Cerebellar cortex (tissue), 1 donor: Measurements from ENCODE around the gene SULT1A3.
"Not testable (repeated sequence)": the region's sequence is repeated elsewhere in the genome, so short reads cannot be mapped to it uniquely, and the experiment has no call there.

Experiments
- DNase-seq: peaks from one replicate; pipeline ENCODE4 v3.0.0-alpha.2; 2015; ENCODE audit warnings: low spot score

The SULT1A3 gene

GRCh38 chr16:30199049-30199448 is at the start of gene SULT1A3:
Gene SULT1A3, plus strand, starts transcription at chr16:30199255. Its CDS starts 1,474 bp downstream, at chr16:30200729.
- not testable (repeated sequence) for DNase-seq

DNA sequence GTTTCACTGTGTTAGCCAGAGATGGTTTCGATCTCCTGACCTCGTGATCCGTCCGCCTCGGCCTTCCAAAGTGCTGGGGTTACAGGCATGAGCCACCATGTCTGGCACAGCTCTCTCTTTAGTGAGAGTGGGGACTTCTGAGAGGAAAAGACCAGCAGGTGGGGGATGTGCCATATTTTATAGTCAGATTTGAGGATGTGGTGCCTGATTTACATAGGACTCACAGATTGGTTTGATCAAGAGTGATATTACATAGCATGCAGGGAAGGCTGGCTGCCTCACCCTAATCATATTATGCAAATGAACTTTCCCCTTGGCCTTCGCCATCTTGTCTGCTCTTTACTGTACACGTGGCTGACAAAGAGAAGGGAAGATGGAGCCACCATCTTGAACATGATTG is 48.0 kb upstream of the SULT1A3 start:
- DNase-seq, result no peak

- no peak for DNase-seq
These were observed 46.5 kb upstream of the SULT1A3 start for GRCh38 chr16:30152517-30152916.

DNA sequence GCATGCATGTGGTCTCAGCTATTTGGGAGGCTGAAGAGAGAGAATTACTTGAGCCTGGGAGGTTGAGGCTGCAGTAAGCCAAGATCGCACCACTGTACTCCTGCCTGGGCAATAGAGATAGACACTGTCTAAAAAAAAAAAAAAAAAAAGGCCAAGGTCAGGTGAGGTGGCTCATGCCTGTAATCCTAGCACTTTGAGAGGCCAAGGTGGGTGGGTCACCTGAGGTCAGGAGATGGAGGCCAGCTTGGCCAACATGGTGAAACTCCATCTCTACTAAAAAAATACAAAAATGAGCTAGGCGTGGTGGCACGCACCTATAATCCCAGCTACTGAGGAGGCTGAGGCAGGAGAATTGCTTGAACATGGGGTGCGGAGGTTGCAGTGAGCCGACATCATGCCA is 43.9 kb upstream of the SULT1A3 start:
- DNase-seq, result no peak

DNA sequence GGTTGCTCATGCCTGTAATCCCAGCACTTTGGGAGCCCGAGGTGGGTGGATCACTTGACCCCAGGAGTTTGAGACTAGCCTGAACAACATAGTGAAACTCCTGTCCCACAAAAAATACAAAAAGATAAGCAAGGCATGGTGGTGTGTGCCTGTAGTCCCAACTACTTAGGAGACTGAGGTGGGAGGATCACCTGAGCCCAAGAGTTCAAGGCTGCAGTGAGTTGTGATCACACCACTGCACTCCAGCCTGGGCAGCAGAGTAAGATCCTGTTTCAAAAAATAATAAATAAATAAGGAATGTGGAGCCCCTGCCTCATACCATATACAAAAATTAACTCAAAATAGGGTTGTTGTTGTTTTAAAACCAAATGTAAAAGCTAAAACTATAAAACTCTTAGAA is 41.8 kb upstream of the SULT1A3 start:
- no peak for DNase-seq

DNA sequence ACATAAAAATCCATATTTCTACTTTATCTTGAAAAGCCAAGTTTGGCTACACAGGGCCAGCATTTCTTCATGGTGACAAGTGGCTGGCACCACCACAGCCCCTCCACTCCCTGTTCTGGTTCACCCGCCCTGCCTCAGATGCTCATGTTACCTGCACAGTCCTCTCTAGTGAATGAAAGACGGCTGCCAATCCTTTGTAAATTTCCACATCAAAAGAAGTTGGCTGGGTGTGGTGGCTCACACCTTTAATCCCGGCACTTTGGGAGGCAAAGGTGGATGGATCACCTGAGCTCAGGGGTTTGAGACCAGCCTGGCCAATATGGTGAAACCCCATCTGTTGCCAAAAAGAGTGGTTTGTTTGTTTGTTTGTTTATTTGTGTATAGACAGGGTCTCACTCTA is 35.5 kb upstream of the SULT1A3 start:
- DNase-seq, result no peak

DNA sequence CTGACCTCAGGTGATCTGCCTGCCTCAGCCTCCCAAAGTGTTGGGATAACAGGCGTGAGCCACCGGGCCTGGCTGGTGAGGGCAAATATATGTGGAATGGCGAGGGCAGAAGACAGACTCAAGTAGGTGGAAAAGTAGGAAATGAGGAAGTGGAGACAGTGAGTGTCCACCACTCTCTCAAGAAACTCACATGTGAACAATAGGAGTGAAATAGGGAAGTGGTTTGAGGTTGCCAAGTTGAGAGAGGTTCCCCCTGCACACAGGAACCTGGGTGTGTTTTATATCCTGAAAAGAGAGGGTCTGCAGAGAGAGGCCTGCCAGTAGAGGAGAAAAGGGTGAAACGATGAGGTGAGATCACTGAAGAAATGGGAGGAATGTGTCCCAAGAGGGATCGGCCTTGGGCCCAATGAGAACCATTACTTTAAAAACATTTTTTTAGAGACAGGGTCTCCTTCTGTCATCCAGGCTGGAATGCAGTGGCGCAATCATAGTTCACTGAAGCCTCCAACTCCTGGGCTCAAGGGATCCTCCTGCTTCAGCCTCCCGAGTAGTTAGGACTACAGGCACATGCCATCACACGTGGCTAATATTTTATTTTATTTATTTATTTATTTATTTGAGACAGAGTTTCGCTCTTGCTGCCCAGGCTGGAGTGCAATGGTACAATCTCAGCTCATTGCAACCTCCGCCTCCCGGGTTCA is 32.7 kb upstream of the SULT1A3 start:
- DNase-seq, result no peak

DNA sequence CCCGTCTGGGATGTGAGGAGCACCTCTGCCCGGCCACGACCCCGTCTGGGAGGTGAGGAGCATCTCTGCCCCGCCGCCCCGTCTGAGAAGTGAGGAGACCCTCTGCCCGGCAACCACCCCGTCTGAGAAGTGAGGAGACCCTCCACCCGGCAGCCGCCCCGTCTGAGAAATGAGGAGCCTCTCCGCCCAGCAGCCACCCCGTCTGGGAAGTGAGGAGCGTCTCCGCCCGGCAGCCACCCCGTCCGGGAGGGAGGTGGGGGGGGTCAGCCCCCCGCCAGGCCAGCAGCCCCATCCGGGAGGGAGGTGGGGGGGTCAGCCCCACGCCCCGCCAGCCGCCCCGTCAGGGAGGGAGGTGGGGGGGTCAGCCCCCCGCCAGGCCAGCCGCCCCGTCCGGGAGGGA is 30.3 kb upstream of the SULT1A3 start:
- not testable (repeated sequence) for DNase-seq

GRCh38 chr16:30169416-30169815 is 29.6 kb upstream of the SULT1A3 start:
- DNase-seq, result not testable (repeated sequence)

DNA sequence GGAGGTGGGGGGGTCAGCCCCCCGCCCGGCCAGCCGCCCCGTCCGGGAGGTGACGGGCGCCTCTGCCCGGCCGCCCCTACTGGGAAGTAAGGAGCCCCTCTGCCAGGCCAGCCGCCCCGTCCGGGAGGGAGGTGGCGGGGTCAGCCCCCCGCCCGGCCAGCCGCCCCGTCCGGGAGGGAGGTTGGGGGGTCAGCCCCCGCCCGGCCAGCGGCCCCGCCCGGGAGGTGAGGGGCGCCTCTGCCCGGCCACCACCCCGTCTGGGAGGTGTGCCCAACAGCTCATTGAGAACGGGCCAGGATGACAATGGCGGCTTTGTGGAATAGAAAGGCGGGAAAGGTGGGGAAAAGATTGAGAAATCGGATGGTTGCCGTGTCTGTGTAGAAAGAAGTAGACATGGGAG is 28.9 kb upstream of the SULT1A3 start:
- DNase-seq, result not testable (repeated sequence)

DNA sequence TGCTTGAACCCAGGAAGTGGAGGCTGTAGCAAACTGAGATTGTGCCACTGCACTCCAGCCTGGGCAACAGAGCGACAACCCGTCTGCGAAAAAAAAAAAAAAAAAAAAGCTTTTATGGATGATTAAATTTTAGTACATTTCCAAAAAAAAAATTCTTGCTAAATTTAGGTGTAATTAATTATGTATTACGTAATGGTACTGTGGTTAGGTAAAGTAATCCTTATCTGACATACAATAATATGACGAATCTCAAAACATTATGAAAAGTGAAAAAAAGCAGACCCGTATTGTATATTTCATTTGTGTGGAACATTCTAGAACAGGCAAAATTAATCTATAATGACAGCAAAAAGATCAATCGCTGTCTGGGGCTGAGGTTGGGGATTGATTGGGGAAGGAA is 26.0 kb upstream of the SULT1A3 start:
- no peak for DNase-seq

- DNase-seq, result not testable (repeated sequence)
These were observed 22.2 kb upstream of the SULT1A3 start for GRCh38 chr16:30176876-30177275.

GRCh38 chr16:30179195-30179594 is 19.9 kb upstream of the SULT1A3 start:
- DNase-seq, result no peak

DNA sequence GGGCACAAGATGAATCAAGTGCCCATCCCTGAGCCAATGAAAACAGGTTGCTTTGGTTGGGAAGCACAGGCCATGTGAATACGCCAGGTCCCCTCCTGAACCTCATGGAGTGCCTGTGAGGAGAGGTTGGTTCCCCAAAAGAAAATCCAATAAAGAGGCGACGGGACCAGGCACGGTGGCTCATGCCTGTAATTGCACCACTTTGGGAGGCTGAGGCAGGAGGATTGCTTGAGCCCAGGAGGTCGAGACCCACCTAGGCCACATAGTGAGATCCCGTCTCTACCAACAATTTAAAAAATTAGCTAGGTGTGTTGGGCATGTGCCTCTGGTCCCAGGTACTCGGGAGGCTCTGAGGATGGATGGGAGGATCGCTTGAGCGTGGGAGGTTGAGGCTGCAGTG is 19.1 kb upstream of the SULT1A3 start:
- no peak for DNase-seq

DNA sequence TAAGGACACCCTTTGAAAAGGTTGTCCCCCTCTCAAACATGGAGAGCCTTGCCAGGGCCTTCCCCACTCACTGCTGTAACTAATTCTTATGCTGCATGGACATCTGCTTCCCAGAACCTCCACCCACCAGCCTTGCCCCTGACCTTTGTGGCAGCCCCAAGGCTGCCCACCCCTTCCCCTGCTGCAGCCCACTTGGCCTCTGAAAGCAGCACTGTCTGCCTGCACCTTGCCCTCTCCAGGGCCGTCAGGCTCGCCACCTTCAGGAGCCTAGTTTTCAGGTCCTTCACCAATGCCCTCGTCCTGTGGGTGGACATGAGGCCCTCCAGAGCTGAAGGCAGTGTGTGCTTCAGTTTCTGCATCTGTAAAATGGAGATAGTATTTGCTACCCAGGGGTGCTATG is 18.3 kb upstream of the SULT1A3 start:
- no peak for DNase-seq

DNA sequence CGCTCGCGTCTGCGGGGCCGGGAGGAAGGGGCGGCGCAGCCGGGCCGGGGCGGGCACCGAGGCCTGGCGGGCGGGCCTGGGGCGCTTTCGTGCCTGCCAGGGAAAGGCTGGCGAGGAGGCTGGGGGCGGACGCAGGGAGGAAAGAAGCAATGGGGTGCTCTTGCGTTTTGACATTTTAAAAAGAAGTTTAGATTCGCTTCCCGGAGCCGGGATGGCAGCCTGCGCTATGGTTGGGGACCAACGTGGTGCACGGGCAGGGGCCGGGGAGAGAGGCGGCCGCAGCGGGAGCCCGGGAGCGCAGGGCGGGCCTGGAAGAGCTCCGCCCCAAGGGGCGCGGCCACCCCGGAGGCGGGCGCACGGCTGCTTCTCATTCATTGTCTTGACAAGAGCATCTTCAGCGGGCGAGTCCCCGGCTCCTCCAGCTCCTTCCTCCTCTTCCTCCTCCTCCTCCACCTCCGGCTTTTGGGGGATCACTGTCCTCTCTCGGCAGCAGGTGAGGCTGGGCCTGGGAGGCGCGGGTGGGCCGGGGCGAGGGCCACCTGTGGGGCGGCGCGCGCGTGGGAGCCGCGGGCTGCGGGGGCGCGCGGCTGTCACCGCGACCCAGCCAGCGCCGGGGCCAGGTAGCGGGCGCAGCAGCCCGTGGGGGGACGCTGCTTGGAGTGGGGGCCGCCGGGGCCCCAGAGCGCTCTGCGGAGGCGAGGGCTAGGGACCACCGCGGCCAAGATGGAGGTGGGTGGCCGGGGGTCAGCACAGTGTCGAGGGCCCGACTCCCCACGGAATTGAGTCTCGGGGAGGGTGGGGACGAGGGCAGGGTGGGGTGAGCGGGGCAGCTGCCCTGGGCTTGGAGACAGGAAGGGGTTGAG is 15.6 kb upstream of the SULT1A3 start, which contains the start of gene CORO1A:
Gene CORO1A (plus strand): TSS at position 370 of the 863 bp plus-strand sequence. CDS start 1,608 bp downstream, outside the sequence.
- peak; percentile 91 for DNase-seq

GRCh38 chr16:30184096-30184890 is 14.8 kb upstream of the SULT1A3 start:
- DNase-seq, result peak; percentile 49

DNA sequence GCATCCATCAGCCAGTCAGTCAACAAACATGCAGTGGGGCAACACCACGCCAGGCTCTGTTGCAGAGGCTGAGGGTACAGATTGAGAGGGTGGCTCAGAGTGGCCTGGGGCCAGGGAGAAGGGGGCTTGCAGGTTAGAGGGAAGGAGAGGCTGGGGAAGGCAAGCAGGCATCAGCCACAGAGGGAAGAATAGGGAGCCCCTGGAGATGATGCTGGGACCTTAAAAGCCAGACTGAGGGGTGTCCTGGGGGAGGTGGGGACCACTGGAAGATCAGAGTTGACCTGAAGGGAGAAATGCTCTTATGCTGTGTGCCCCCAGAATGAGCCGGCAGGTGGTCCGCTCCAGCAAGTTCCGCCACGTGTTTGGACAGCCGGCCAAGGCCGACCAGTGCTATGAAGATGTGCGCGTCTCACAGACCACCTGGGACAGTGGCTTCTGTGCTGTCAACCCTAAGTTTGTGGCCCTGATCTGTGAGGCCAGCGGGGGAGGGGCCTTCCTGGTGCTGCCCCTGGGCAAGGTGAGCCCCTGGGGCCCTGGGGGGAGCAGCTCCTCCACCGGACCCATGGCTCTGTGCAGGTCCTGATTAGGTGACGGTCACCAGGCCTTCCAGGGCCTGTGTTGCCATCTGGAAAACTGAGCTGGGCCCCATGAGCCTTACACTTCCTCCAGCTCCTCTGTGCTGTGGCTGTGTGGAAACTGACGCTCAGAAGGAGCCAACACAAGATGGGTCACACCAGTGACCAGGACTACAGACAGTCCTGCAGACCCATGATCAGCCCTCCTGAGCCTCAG is 14.0 kb upstream of the SULT1A3 start:
- peak; percentile 16 for DNase-seq

GRCh38 chr16:30185683-30186421 is 13.2 kb upstream of the SULT1A3 start:
- no peak for DNase-seq

DNA sequence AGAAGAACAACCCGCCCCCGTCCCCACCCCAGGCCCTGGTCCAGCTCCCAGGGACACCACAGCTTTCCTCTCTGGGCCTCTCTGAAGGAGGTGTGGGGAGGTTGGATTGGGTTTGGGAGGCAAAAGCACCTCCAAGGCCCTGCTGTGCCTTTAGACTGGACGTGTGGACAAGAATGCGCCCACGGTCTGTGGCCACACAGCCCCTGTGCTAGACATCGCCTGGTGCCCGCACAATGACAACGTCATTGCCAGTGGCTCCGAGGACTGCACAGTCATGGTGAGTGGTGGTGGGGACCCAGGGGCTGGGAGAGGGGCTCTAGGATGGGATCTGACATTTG is 12.6 kb upstream of the SULT1A3 start:
- DNase-seq, result no peak
